Stomach (tissue), 4 donors: ENCODE measurements around the gene WNT3.

ENCODE experiments used
- CTCF ChIP-seq, 7 experiments: fragments of 450-650 bp in 4 of 7; fragments of 200-600 bp in 3 of 7; sonication (generic) in 3 of 7; IDR thresholded peaks; one replicate each; pipeline ENCODE4 v1.5.1; 2016 to 2019; ENCODE audit warnings: antibody characterized with exemption in 7 of 7, control low read depth in 2 of 7, mild to moderate bottlenecking in 1 of 7
- POLR2A ChIP-seq, 4 donors: fragments of 450-650 bp; IDR thresholded peaks; one replicate each; pipeline ENCODE4 v1.6.1; 2016; ENCODE audit warnings: antibody characterized with exemption in 4 of 4, control low read depth in 2 of 4, mild to moderate bottlenecking in 1 of 4, moderate library complexity in 1 of 4
- POLR2AphosphoS5 ChIP-seq, 3 donors: sonication (generic); formaldehyde crosslinking; IDR thresholded peaks; one replicate each; pipeline ENCODE4 v1.6.1; 2016; ENCODE audit warnings: antibody characterized with exemption in 3 of 3

- TF ChIP-seq POLR2AphosphoS5 (IDR thresholded peaks at IDR 0.05): no peak
- TF ChIP-seq CTCF (IDR thresholded peaks at IDR 0.05): no peak
- no peak for TF ChIP-seq POLR2A (IDR thresholded peaks at IDR 0.05)
These were observed 22.0 kb downstream of the WNT3 start for GRCh38 chr17:46796524-46796923.
